HEK293T (cell line): Measurements from ENCODE around the gene GYPB.
"Not testable (repeated sequence)": the region's sequence is repeated elsewhere in the genome, so short reads cannot be mapped to it uniquely, and the experiment has no call there.

Experiments
- CTCF ChIA-PET: fragments of 350-600 bp; formaldehyde crosslinking; extraction: SDS; loops from one replicate; lab custom pipeline; 2021; ENCODE audit warnings: antibody characterized with exemption, inconsistent platforms; lab: Yijun Ruan, JAX
- POLR2A ChIA-PET: fragments of 350-600 bp; formaldehyde crosslinking; extraction: SDS; loops from one replicate; lab custom pipeline; 2020; ENCODE audit warnings: antibody characterized with exemption, inconsistent platforms; lab: Yijun Ruan, JAX
- DNase-seq: peaks from one replicate; pipeline ENCODE4 v3.0.0; 2012; ENCODE audit warnings: mixed read lengths; ENCODE audit errors: extremely low spot score
- ARNT ChIP-seq: fragments of 450-650 bp; IDR thresholded peaks from 2 replicates; pipeline ENCODE4 v1.6.1; 2017; ENCODE audit warnings: mild to moderate bottlenecking
- BHLHE40 ChIP-seq: fragments of 450-650 bp; IDR thresholded peaks from 2 replicates; pipeline ENCODE4 v1.6.1; 2016; ENCODE audit warnings: mild to moderate bottlenecking, moderate library complexity, borderline replicate concordance
- CTBP1 ChIP-seq: fragments of 450-650 bp; IDR thresholded peaks from 2 replicates; pipeline ENCODE4 v1.6.1; 2016; ENCODE audit warnings: borderline replicate concordance
- ELF4 ChIP-seq: fragments of 450-650 bp; IDR thresholded peaks from 2 replicates; pipeline ENCODE4 v1.6.1; 2017; ENCODE audit warnings: antibody characterized with exemption
- FOXA1 ChIP-seq: fragments of 450-650 bp; IDR thresholded peaks from 2 replicates; pipeline ENCODE4 v1.6.1; 2016; ENCODE audit warnings: mild to moderate bottlenecking
- FOXK2 ChIP-seq: fragments of 450-650 bp; IDR thresholded peaks from 2 replicates; pipeline ENCODE4 v1.6.1; 2016; ENCODE audit warnings: mild to moderate bottlenecking
- FOXM1 ChIP-seq: fragments of 450-650 bp; IDR thresholded peaks from 2 replicates; pipeline ENCODE4 v1.6.1; 2017; ENCODE audit warnings: mild to moderate bottlenecking, borderline replicate concordance
- HDGF ChIP-seq: fragments of 450-650 bp; IDR thresholded peaks from 2 replicates; pipeline ENCODE4 v1.6.1; 2017; ENCODE audit warnings: antibody characterized with exemption, borderline replicate concordance
- L3MBTL2 ChIP-seq: fragments of 450-650 bp; conservative IDR thresholded peaks from 2 replicates; pipeline ENCODE4 v1.6.1; 2016; ENCODE audit warnings: mild to moderate bottlenecking
- LEF1 ChIP-seq: fragments of 450-650 bp; IDR thresholded peaks from 2 replicates; pipeline ENCODE4 v1.6.1; 2017; ENCODE audit warnings: mild to moderate bottlenecking, borderline replicate concordance
- NFRKB ChIP-seq: fragments of 450-650 bp; IDR thresholded peaks from 2 replicates; pipeline ENCODE4 v1.6.1; 2016; ENCODE audit warnings: mild to moderate bottlenecking, moderate library complexity
- PKNOX1 ChIP-seq: fragments of 450-650 bp; IDR thresholded peaks from 2 replicates; pipeline ENCODE4 v1.6.1; 2016
- SP1 ChIP-seq: fragments of 450-650 bp; IDR thresholded peaks from 2 replicates; pipeline ENCODE4 v1.6.1; 2017
- SUZ12 ChIP-seq: fragments of 450-650 bp; IDR thresholded peaks from 2 replicates; pipeline ENCODE4 v1.6.1; 2016; ENCODE audit warnings: mild to moderate bottlenecking
- TARDBP ChIP-seq: fragments of 450-650 bp; IDR thresholded peaks from 2 replicates; pipeline ENCODE4 v1.6.1; 2016
- ZNF384 ChIP-seq: fragments of 450-650 bp; IDR thresholded peaks from 2 replicates; pipeline ENCODE4 v1.6.1; 2016

GYPB gene

GRCh38 chr4:144022772-144023400, 3.7 kb upstream of the GYPB start:
- CTCF ChIA-PET, POLR2A ChIA-PET, DNase-seq: not testable (repeated sequence)

GRCh38 chr4:144021336-144021990, 2.3 kb upstream of the GYPB start:
- POLR2A ChIA-PET, CTCF ChIA-PET: not testable (repeated sequence)
- DNase-seq: peak; percentile 5

GRCh38 chr4:144018223-144019000, 768 bp downstream of the GYPB start:
- DNase-seq, POLR2A ChIA-PET, CTCF ChIA-PET: not testable (repeated sequence)

GRCh38 chr4:144017271-144017670, 1.9 kb downstream of the GYPB start:
- CTCF ChIA-PET, POLR2A ChIA-PET, DNase-seq: not testable (repeated sequence)

- DNase-seq, POLR2A ChIA-PET, CTCF ChIA-PET: not testable (repeated sequence)
These were observed 3.0 kb downstream of the GYPB start for GRCh38 chr4:144016057-144016605.

GRCh38 chr4:144014808-144015207, 4.4 kb downstream of the GYPB start:
- POLR2A ChIA-PET: no interaction called here
- DNase-seq: no peak
- no peak for TF ChIP-seq NFRKB
- no peak for TF ChIP-seq FOXK2
- no peak for TF ChIP-seq HDGF
- TF ChIP-seq SUZ12: no peak
- TF ChIP-seq SP1: no peak
- TF ChIP-seq FOXA1: no peak
- no peak for TF ChIP-seq ELF4
- no peak for TF ChIP-seq ARNT
- TF ChIP-seq L3MBTL2: no peak
- no peak for TF ChIP-seq CTBP1
- TF ChIP-seq TARDBP: no peak
- no peak for TF ChIP-seq FOXM1
- TF ChIP-seq PKNOX1: no peak
- TF ChIP-seq ZNF384: no peak
- TF ChIP-seq LEF1: no peak
- no peak for TF ChIP-seq BHLHE40
- CTCF ChIA-PET: no interaction called here

- DNase-seq, CTCF ChIA-PET, POLR2A ChIA-PET: not testable (repeated sequence)
These were observed 10.6 kb downstream of the GYPB start for GRCh38 chr4:144008602-144009001.

GRCh38 chr4:144007960-144008359, 11.2 kb downstream of the GYPB start:
- CTCF ChIA-PET, DNase-seq, POLR2A ChIA-PET: not testable (repeated sequence)

- CTCF ChIA-PET: not testable (repeated sequence)
These were observed 12.9 kb downstream of the GYPB start for GRCh38 chr4:144006200-144006803.

GRCh38 chr4:144005558-144005953, 13.6 kb downstream of the GYPB start:
- POLR2A ChIA-PET, DNase-seq, CTCF ChIA-PET: not testable (repeated sequence)

More at GRCh38 chr4:144006200-144006803, 12.9 kb downstream of the GYPB start:
- DNase-seq, POLR2A ChIA-PET: not testable (repeated sequence)

GRCh38 chr4:144004868-144005557, 14.2 kb downstream of the GYPB start:
- CTCF ChIA-PET: interaction anchor here (0.6 kb wide), 1 partner anchor 713 kb away, joined by 3 read pairs; no protein-coding TSS in a partner anchor
- DNase-seq, POLR2A ChIA-PET: not testable (repeated sequence)

- DNase-seq, CTCF ChIA-PET: not testable (repeated sequence)
These were observed 15.3 kb downstream of the GYPB start for GRCh38 chr4:144003890-144004265.

GRCh38 chr4:144003205-144003889, 15.8 kb downstream of the GYPB start:
- DNase-seq, CTCF ChIA-PET, POLR2A ChIA-PET: not testable (repeated sequence)

More at GRCh38 chr4:144003890-144004265, 15.3 kb downstream of the GYPB start:
- POLR2A ChIA-PET: not testable (repeated sequence)
